Mesothelial cell of epicardium (in vitro differentiated cells): Measurements from ENCODE around the gene BPIFA2. TPM values are rescaled to one million over a fixed set of nuclear protein-coding genes. Genes with fewer than 3 reads are reported as not detected.

ENCODE experiments used
- DNase-seq, 2 experiments: peaks; one replicate each; pipeline ENCODE4 v3.0.0; 2021; ENCODE audit warnings: low spot score in 2 of 2; ENCODE audit not compliant: unreplicated experiment in 2 of 2
- H3K27ac Mint-ChIP-seq: 2 replicates; pipeline ENCODE4 v1.8.0; 2021; ENCODE audit warnings: mixed read lengths
- H3K27me3 Mint-ChIP-seq: 2 replicates; pipeline ENCODE4 v1.8.0; 2021; ENCODE audit warnings: low read depth, mixed read lengths
- H3K36me3 Mint-ChIP-seq: 2 replicates; pipeline ENCODE4 v1.8.0; 2021; ENCODE audit warnings: mixed read lengths
- H3K4me1 Mint-ChIP-seq: 2 replicates; pipeline ENCODE4 v1.8.0; 2021; ENCODE audit warnings: mixed read lengths
- H3K4me3 Mint-ChIP-seq: 2 replicates; pipeline ENCODE4 v1.8.0; 2021; ENCODE audit warnings: mild to moderate bottlenecking, moderate library complexity, mixed read lengths
- H3K9me3 Mint-ChIP-seq: 2 replicates; pipeline ENCODE4 v1.8.0; 2021; ENCODE audit warnings: mixed read lengths
- CTCF ChIP-seq: fragments of 200-600 bp; sonication (generic); IDR thresholded peaks from one replicate; pipeline ENCODE4 v1.5.0; 2021; ENCODE audit warnings: antibody characterized with exemption; ENCODE audit not compliant: unreplicated experiment
- total RNA-seq: library from RNA; stranded (reverse); gene quantifications from 3 replicates; pipeline ENCODE4 v1.2.1, GENCODE V29; 2021

The BPIFA2 gene
- total RNA-seq, 1 donor from 2014 or later: not detected

DNA sequence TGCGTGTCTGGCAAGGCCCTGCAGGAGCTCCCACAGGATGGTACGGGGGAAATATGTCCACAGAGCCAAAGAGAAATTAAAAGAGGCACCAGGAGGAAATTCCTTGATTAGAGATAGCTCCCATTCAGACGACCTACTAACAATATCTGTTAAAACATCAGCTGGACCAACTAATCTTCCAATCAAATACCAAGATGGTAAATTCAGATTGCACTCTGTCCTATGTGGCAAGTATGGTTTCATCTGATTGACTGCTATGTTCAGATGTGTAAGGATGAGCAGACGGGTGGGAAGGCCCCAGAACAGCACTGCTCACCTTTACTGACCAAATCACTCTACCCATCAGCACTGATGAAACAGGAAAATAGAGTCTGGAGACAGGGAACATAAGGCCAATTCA lies 19.5 kb downstream of the BPIFA2 start:
- Mint-ChIP-seq H3K9me3 (no peaks in the 10 kb centered on the region), H3K36me3 (no peaks in the 10 kb centered on the region), H3K4me3 (no peak overlapping the region), H3K4me1 (no peaks in the 10 kb centered on the region), H3K27ac (no peak overlapping the region), H3K27me3 (peaks cover 20% of the 10 kb centered on the region)
- no peak for DNase-seq
- no peak for TF ChIP-seq CTCF

GRCh38 chr20:33188421-33188820 lies 20.5 kb downstream of the BPIFA2 start:
- Mint-ChIP-seq H3K27me3 (peaks cover 22% of the 10 kb centered on the region), H3K4me1 (no peaks in the 10 kb centered on the region), H3K36me3 (no peaks in the 10 kb centered on the region), H3K4me3 (no peak overlapping the region), H3K27ac (no peak overlapping the region), H3K9me3 (no peaks in the 10 kb centered on the region)
- TF ChIP-seq CTCF: no peak
- DNase-seq: no peak

DNA sequence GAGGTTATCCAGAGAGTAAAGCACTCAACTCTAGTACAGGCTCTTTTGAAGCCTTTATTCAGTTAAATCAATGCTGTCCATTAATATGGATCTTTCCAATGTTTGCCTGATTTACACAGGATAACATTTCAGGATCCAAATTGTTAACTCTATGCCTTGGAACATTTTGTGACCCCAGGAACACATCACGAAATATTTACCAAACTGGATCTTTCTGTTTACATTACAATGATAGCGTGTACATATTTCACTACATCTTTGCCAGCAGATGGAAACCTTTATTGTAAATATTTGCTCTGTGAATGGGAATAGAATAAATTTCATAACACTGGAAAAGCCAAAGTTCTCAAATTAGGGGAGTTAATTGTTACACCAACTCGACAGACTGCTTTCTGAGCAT lies 23.5 kb downstream of the BPIFA2 start:
- Mint-ChIP-seq H3K9me3 (no peaks in the 10 kb centered on the region), H3K4me3 (no peak overlapping the region), H3K36me3 (no peaks in the 10 kb centered on the region), H3K27me3 (peaks cover 45% of the 10 kb centered on the region), H3K4me1 (no peaks in the 10 kb centered on the region), H3K27ac (no peak overlapping the region)
- DNase-seq: no peak
- TF ChIP-seq CTCF: no peak

GRCh38 chr20:33191955-33192354 lies 24.0 kb downstream of the BPIFA2 start:
- DNase-seq: no peak
- TF ChIP-seq CTCF: no peak
- Mint-ChIP-seq H3K4me3 (no peak overlapping the region), H3K36me3 (no peaks in the 10 kb centered on the region), H3K27ac (no peak overlapping the region), H3K4me1 (no peaks in the 10 kb centered on the region), H3K9me3 (no peaks in the 10 kb centered on the region), H3K27me3 (peaks cover 48% of the 10 kb centered on the region)

GRCh38 chr20:33192912-33193501 lies 25.0 kb downstream of the BPIFA2 start:
- no peak for DNase-seq
- Mint-ChIP-seq H3K27me3 (peaks cover 52% of the 10 kb centered on the region), H3K27ac (no peak overlapping the region)

More at GRCh38 chr20:33192912-33193501, 25.0 kb downstream of the BPIFA2 start:
- TF ChIP-seq CTCF: no peak
- H3K36me3 Mint-ChIP-seq: no peaks in the 10 kb centered on the region
- no peak overlapping the region for H3K4me3 Mint-ChIP-seq
- H3K4me1 Mint-ChIP-seq: no peaks in the 10 kb centered on the region
- no peaks in the 10 kb centered on the region for H3K9me3 Mint-ChIP-seq
